Endothelial cell of umbilical vein (primary cell): ENCODE results near the gene C12orf57. TPM values are rescaled to one million over a fixed set of nuclear protein-coding genes. Genes with fewer than 3 reads are reported as not detected.

Experiments used
- BruUV-seq: library from RNA; stranded (reverse); fragments of 400-500 nt; replicated peaks from 2 replicates; lab custom pipeline; 2021; lab: Mats Ljungman, UMichigan
- CTCF ChIA-PET: fragments of 300-600, 350-600 bp; sonication (Branson Sonifier 250); formaldehyde crosslinking; loops from one replicate; lab custom pipeline; 2021; ENCODE audit warnings: antibody characterized with exemption, inconsistent platforms; lab: Charles Lee
- POLR2A ChIA-PET: fragments of 300-600, 350-600 bp; sonication (Branson Sonifier 250); formaldehyde crosslinking; loops from one replicate; lab custom pipeline; 2021; ENCODE audit warnings: antibody characterized with exemption, inconsistent platforms; lab: Charles Lee
- DNase-seq: peaks from one replicate; pipeline ENCODE4 v3.0.0-alpha.2; 2011; ENCODE audit warnings: low read depth, low spot score
- FAIRE-seq: peaks from 2 replicates; lab custom pipeline; 2011; peaks lifted over from hg19 to GRCh38; lab: Jason Lieb, UNC
- H2AFZ ChIP-seq: 2 replicates; pipeline ENCODE4 v1.6.0; 2012; ENCODE audit warnings: low read depth, low read length, control low read depth, inconsistent platforms
- H3K27ac ChIP-seq: 2 replicates; pipeline ENCODE4 v1.5.1; 2011; ENCODE audit warnings: low read depth, mild to moderate bottlenecking, control low read depth, low read length, moderate library complexity; ENCODE audit not compliant: insufficient read depth
- H3K27me3 ChIP-seq, 2 experiments: 2 replicates each; pipeline versions ENCODE4 v1.6.0 to v1.6.1; 2011; ENCODE audit warnings: low read length in 2 of 2, mixed read lengths in 1 of 2; ENCODE audit not compliant: control insufficient read depth in 2 of 2, insufficient read depth in 2 of 2
- H3K36me3 ChIP-seq, 2 experiments: 2 replicates in 1 of 2; 3 replicates in 1 of 2; pipeline ENCODE4 v1.5.1; 2011; ENCODE audit warnings: low read length in 2 of 2, mild to moderate bottlenecking in 1 of 2, moderate library complexity in 1 of 2; ENCODE audit not compliant: control insufficient read depth in 2 of 2, insufficient read depth in 2 of 2; ENCODE audit errors: extremely low read depth in 1 of 2
- H3K4me1 ChIP-seq: 3 replicates; pipeline ENCODE4 v1.5.1; 2011; ENCODE audit warnings: mild to moderate bottlenecking, low read length; ENCODE audit not compliant: control insufficient read depth, insufficient read depth; ENCODE audit errors: extremely low read depth
- H3K4me2 ChIP-seq: 2 replicates; pipeline ENCODE4 v1.6.1; 2011; ENCODE audit warnings: low read length, control low read depth, mixed read lengths; ENCODE audit not compliant: insufficient read depth
- H3K4me3 ChIP-seq, 3 experiments: fragments of 200-600 bp in 1 of 3; sonication (generic), shearing (Covaris generic) in 1 of 3; replicated peaks in 1 of 3; 2 replicates each; pipeline ENCODE4 v1.5.1; 2011 to 2016; ENCODE audit warnings: control low read depth in 3 of 3, low read length in 3 of 3, mild to moderate bottlenecking in 2 of 3, inconsistent platforms in 1 of 3, low read depth in 1 of 3, moderate library complexity in 1 of 3; ENCODE audit not compliant: insufficient read depth in 1 of 3
- H3K79me2 ChIP-seq: 2 replicates; pipeline ENCODE4 v1.6.0; 2012; ENCODE audit warnings: low read length, inconsistent platforms; ENCODE audit not compliant: control insufficient read depth, insufficient read depth
- H3K9ac ChIP-seq: replicated peaks from 2 replicates; pipeline ENCODE3; 2011; ENCODE audit warnings: low read length, control low read depth; ENCODE audit not compliant: insufficient read depth; ENCODE audit errors: extremely low read depth
- H3K9me1 ChIP-seq: replicated peaks from 3 replicates; pipeline ENCODE4 v1.6.0; 2011; ENCODE audit warnings: mild to moderate bottlenecking, low read length; ENCODE audit not compliant: control insufficient read depth, insufficient read depth; ENCODE audit errors: extremely low read depth
- H3K9me3 ChIP-seq: replicated peaks from 2 replicates; pipeline ENCODE4 v1.5.1; 2012; ENCODE audit warnings: low read length, inconsistent platforms; ENCODE audit not compliant: control insufficient read depth, insufficient read depth
- H4K20me1 ChIP-seq: replicated peaks from 2 replicates; pipeline ENCODE3; 2011; ENCODE audit warnings: mild to moderate bottlenecking, low read length; ENCODE audit not compliant: control insufficient read depth, insufficient read depth; ENCODE audit errors: extremely low read depth
- CTCF ChIP-seq, 2 donors: IDR thresholded peaks; 1 replicate in 1 of 2; 2 replicates in 1 of 2; pipeline ENCODE4 v1.5.1; 2011; ENCODE audit warnings: low read length in 2 of 2, mild to moderate bottlenecking in 2 of 2, moderate library complexity in 2 of 2, control low read depth in 1 of 2, inconsistent platforms in 1 of 2, low read depth in 1 of 2; ENCODE audit not compliant: insufficient read depth in 1 of 2; ENCODE audit errors: extremely low read depth in 1 of 2
- EZH2 ChIP-seq: IDR thresholded peaks from 2 replicates; pipeline ENCODE4 v1.6.1; 2012; ENCODE audit warnings: borderline replicate concordance, low read depth, mild to moderate bottlenecking, moderate library complexity, low read length, inconsistent platforms; ENCODE audit not compliant: severe bottlenecking
- FOS ChIP-seq: IDR thresholded peaks from 2 replicates; pipeline ENCODE4 v1.6.1; 2011; ENCODE audit warnings: mild to moderate bottlenecking, low read length, moderate library complexity, borderline replicate concordance; ENCODE audit not compliant: insufficient read depth
- GATA2 ChIP-seq: IDR thresholded peaks from 2 replicates; pipeline ENCODE4 v1.7.0; 2011; ENCODE audit warnings: low read depth, mild to moderate bottlenecking, moderate library complexity, mixed read lengths, low read length; ENCODE audit not compliant: insufficient read length, insufficient read depth
- JUN ChIP-seq: IDR thresholded peaks from 2 replicates; pipeline ENCODE4 v1.6.1; 2011; ENCODE audit warnings: borderline replicate concordance, low read depth; ENCODE audit not compliant: insufficient read length, insufficient read depth
- MAX ChIP-seq: IDR thresholded peaks from 2 replicates; pipeline ENCODE4 v1.6.1; 2011; ENCODE audit not compliant: insufficient read depth, insufficient read length
- MYC ChIP-seq: IDR thresholded peaks from one replicate; pipeline ENCODE4 v1.6.1; 2011; ENCODE audit warnings: mild to moderate bottlenecking, low read depth, low read length
- POLR2A ChIP-seq: IDR thresholded peaks from 2 replicates; pipeline ENCODE4 v1.6.1; 2012; ENCODE audit warnings: low read depth, mild to moderate bottlenecking, control low read depth, low read length
- POLR2AphosphoS5 ChIP-seq: IDR thresholded peaks from 2 replicates; pipeline ENCODE4 v1.6.1; 2012; ENCODE audit warnings: low read depth, mild to moderate bottlenecking, control low read depth, low read length, moderate library complexity; ENCODE audit not compliant: insufficient read depth
- dilution Hi-C: fragments of 300-500 bp; cut with MboI; formaldehyde crosslinking; loops from one replicate; pipeline ENCODE4 v1.15.0; 2019; ENCODE audit warnings: low sequenced_read_pairs; ENCODE audit not compliant: extremely low pct_ligation_motif_present
- intact Hi-C: fragments of 100-400 bp; cut with micrococcal nuclease; formaldehyde crosslinking; loops from one replicate; pipeline ENCODE4 v1.10.0; 2022
- polyA plus RNA-seq, 4 experiments: library from polyadenylated mRNA; depleted of rRNA in 3 of 4; stranded (reverse) in 3 of 4; unstranded in 1 of 4; fragments of >200 nt; gene quantifications; 2 replicates each; pipeline versions ENCODE4 v1.2.1 to v1.2.3, GENCODE V29; 2011 to 2012; ENCODE audit warnings: missing spikeins in 1 of 4
- total RNA-seq: library from RNA; stranded (reverse); gene quantifications from 2 replicates; pipeline ENCODE4 v1.2.3, GENCODE V29; 2021

The C12orf57 gene
- total and polyA plus RNA-seq, 2 donors (not counting 3 experiments of a cell fraction or from before 2014, with no cell fraction given) = 167 to 729 TPM

- H3K9ac ChIP-seq = peak overlapping the region; percentile 28
- H3K27me3 ChIP-seq = no peaks in the 10 kb centered on the region
- H3K9me3 ChIP-seq = no peaks in the 10 kb centered on the region
- peak overlapping the region; percentile 89 for H2AFZ ChIP-seq
- ChIA-PET POLR2A (interaction anchor here (0.6 to 1.5 kb wide), 2 partner anchors 19 to 95 kb away, joined by 3 to 5 read pairs; partner anchors contain the start of genes C12orf57, RNU7-1 and TPI1), CTCF (interaction anchor here (0.5 to 3.2 kb wide), 12 partner anchors 10 to 93 kb away, joined by 3 to 34 read pairs (median 6); partner anchors contain the start of genes C12orf57, PTPN6, RNU7-1 and SPSB2)
- no TSS peak for BruUV-seq
- H3K4me3 ChIP-seq = no peak overlapping the region
- no peaks in the 10 kb centered on the region for H4K20me1 ChIP-seq
- TF ChIP-seq MYC (no peak), CTCF (IDR thresholded peaks at IDR 0.05; ENCODE audit: extremely low read depth in 1 of 2, insufficient read depth in 1 of 2, low read depth in 1 of 2, low read length in 2 of 2) (no peak), POLR2A (no peak), MAX (no peak), POLR2AphosphoS5 (no peak), GATA2 (no peak), FOS (no peak), JUN (no peak), EZH2 (no peak)
- intact Hi-C loops (no loop called here), dilution Hi-C loops (no loop called here)
- H3K79me2 ChIP-seq = peaks cover 4% of the 10 kb centered on the region
- FAIRE-seq (no peak), DNase-seq (no peak)
- no peaks in the 10 kb centered on the region for H3K9me1 ChIP-seq
- H3K27ac ChIP-seq = peak overlapping the region; percentile 69
- H3K36me3 ChIP-seq = peaks cover 13 to 18% of the 10 kb centered on the region in 2 experiments
- no peak overlapping the region for H3K4me2 ChIP-seq
- H3K4me1 ChIP-seq = peaks cover 18% of the 10 kb centered on the region
Observed at GRCh38 chr12:6962285-6963015, 18.6 kb downstream of the C12orf57 start.
